Keratinocyte (primary cell): ENCODE measurements around the gene CLDN11. TPM values are rescaled to one million over a fixed set of nuclear protein-coding genes. Genes with fewer than 3 reads are reported as not detected.

Source experiments
- DNase-seq: peaks from one replicate; pipeline ENCODE4 v3.0.0-alpha.2; 2011; ENCODE audit warnings: low read depth, missing footprints, low spot score
- FAIRE-seq: peaks from 2 replicates; lab custom pipeline; 2011; peaks lifted over from hg19 to GRCh38; lab: Jason Lieb, UNC
- H2AFZ ChIP-seq: 2 replicates; pipeline ENCODE4 v1.6.0; 2012; ENCODE audit warnings: low read length, control low read depth, inconsistent platforms; ENCODE audit not compliant: control insufficient read depth
- H3K27ac ChIP-seq: 2 replicates; pipeline ENCODE4 v1.5.1; 2011; ENCODE audit warnings: low read length; ENCODE audit not compliant: control insufficient read depth, insufficient read depth
- H3K27me3 ChIP-seq: 3 replicates; pipeline ENCODE4 v1.6.0; 2011; ENCODE audit warnings: low read length; ENCODE audit not compliant: control insufficient read depth, insufficient read depth; ENCODE audit errors: extremely low read depth
- H3K36me3 ChIP-seq, 2 experiments: 2 replicates in 1 of 2; 3 replicates in 1 of 2; pipeline ENCODE4 v1.5.1; 2011; ENCODE audit warnings: low read length in 2 of 2, mild to moderate bottlenecking in 1 of 2; ENCODE audit not compliant: control insufficient read depth in 2 of 2, insufficient read depth in 2 of 2; ENCODE audit errors: extremely low read depth in 1 of 2
- H3K4me1 ChIP-seq: 3 replicates; pipeline ENCODE4 v1.5.1; 2011; ENCODE audit warnings: low read length; ENCODE audit not compliant: control insufficient read depth, insufficient read depth; ENCODE audit errors: extremely low read depth
- H3K4me2 ChIP-seq: 3 replicates; pipeline ENCODE4 v1.6.0; 2011; ENCODE audit warnings: low read depth, low read length; ENCODE audit not compliant: control insufficient read depth, insufficient read depth; ENCODE audit errors: extremely low read depth
- H3K4me3 ChIP-seq, 3 experiments: fragments of 200-600 bp in 1 of 3; sonication (generic) in 1 of 3; 2 replicates in 2 of 3; 3 replicates in 1 of 3; pipeline ENCODE4 v1.5.1; 2011 to 2016; ENCODE audit warnings: low read length in 3 of 3, mild to moderate bottlenecking in 3 of 3, control low read depth in 2 of 3, inconsistent platforms in 1 of 3, low read depth in 1 of 3, mixed read lengths in 1 of 3, mixed run types in 1 of 3, moderate library complexity in 1 of 3; ENCODE audit not compliant: control insufficient read depth in 2 of 3, insufficient read depth in 2 of 3; ENCODE audit errors: extremely low read depth in 1 of 3
- H3K79me2 ChIP-seq: 2 replicates; pipeline ENCODE4 v1.6.0; 2012; ENCODE audit warnings: low read length; ENCODE audit not compliant: control insufficient read depth, insufficient read depth
- H3K9ac ChIP-seq: 3 replicates; pipeline ENCODE4 v1.6.0; 2011; ENCODE audit warnings: low read length; ENCODE audit not compliant: control insufficient read depth, insufficient read depth; ENCODE audit errors: extremely low read depth
- H3K9me1 ChIP-seq: 3 replicates; pipeline ENCODE4 v1.6.0; 2011; ENCODE audit warnings: low read length; ENCODE audit not compliant: control insufficient read depth, insufficient read depth; ENCODE audit errors: extremely low read depth
- H3K9me3 ChIP-seq: 2 replicates; pipeline ENCODE4 v1.5.1; 2012; ENCODE audit warnings: low read depth, low read length; ENCODE audit not compliant: control insufficient read depth
- H4K20me1 ChIP-seq: 3 replicates; pipeline ENCODE4 v1.6.0; 2011; ENCODE audit warnings: low read length; ENCODE audit not compliant: control insufficient read depth, insufficient read depth; ENCODE audit errors: extremely low read depth
- EZH2 ChIP-seq: IDR thresholded peaks from one replicate; pipeline ENCODE4 v1.6.1; 2012; ENCODE audit warnings: inconsistent platforms, mild to moderate bottlenecking, low read length, moderate library complexity
- dilution Hi-C: fragments of 300-500 bp; cut with MboI; formaldehyde crosslinking; loops from one replicate; pipeline ENCODE4 v1.7.0; 2020; ENCODE audit warnings: low sequenced_read_pairs; ENCODE audit not compliant: extremely low pct_ligation_motif_present
- polyA plus RNA-seq, 5 experiments: library from polyadenylated mRNA; depleted of rRNA in 3 of 5; stranded (reverse) in 3 of 5; stranded (forward) in 1 of 5; unstranded in 1 of 5; fragments of >200 nt; gene quantifications; 1 replicate in 1 of 5; 2 replicates in 3 of 5; 3 replicates in 1 of 5; pipeline versions ENCODE4 v1.2.1 to v1.2.3, GENCODE V29; 2011 to 2012; ENCODE audit warnings: missing spikeins in 2 of 5, low read depth in 1 of 5, low replicate concordance in 1 of 5
- TF ChIP-seq, protein P1 (sequence below), 3 experiments: IDR thresholded peaks in 1 of 3; conservative IDR thresholded peaks in 1 of 3; optimal IDR thresholded peaks in 1 of 3; 2 replicates in 2 of 3; 3 replicates in 1 of 3; pipeline versions ENCODE3 to v1.5.1; 2011; ENCODE audit warnings: low read length in 3 of 3, mild to moderate bottlenecking in 3 of 3, moderate library complexity in 2 of 3, control low read depth in 1 of 3, inconsistent platforms in 1 of 3; ENCODE audit not compliant: insufficient read depth in 2 of 3; ENCODE audit errors: extremely low read depth in 1 of 3

CLDN11 gene
- polyA plus RNA-seq, 1 donor (not counting 4 experiments of a cell fraction or from before 2014, with no cell fraction given), result 0.12 TPM

DNA sequence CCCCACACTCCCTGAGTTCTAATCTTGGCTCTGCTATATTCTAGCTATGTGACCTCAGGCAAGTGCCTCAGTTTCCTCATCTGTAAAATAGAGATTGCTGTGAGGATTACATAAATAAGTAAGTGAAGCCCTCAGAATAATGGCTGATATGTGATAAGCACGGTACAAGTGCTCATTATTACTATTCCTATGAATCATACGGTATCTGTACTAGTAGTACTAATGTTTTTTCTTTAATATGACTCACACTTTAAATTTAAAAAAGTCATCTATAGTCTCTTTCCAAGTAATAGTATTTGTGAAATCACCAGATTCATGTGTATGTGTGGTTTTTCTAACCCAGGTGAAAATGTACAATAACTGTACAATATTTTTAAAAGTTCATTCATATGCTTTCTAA is 58.7 kb downstream of the CLDN11 start:
- no peak for TF ChIP-seq EZH2
- peaks cover 4% of the 10 kb centered on the region for H3K4me1 ChIP-seq
- FAIRE-seq (no peak), DNase-seq (no peak)
- no peaks in the 10 kb centered on the region for H3K9me3 ChIP-seq
- H3K27ac ChIP-seq, result no peak overlapping the region
- no peaks in the 10 kb centered on the region for H3K27me3 ChIP-seq
- no peaks in the 10 kb centered on the region for H3K36me3 ChIP-seq
- no peak overlapping the region for H3K4me2 ChIP-seq
- no peaks in the 10 kb centered on the region for H3K9me1 ChIP-seq
- dilution Hi-C loops, result no loop called here
- H4K20me1 ChIP-seq, result no peaks in the 10 kb centered on the region
- no peak overlapping the region for H2AFZ ChIP-seq
- H3K79me2 ChIP-seq, result no peaks in the 10 kb centered on the region
- H3K9ac ChIP-seq, result no peak overlapping the region
- no peak overlapping the region for H3K4me3 ChIP-seq

GRCh38 chr3:170480111-170480510 is 61.4 kb downstream of the CLDN11 start:
- Histone ChIP-seq H3K4me3 (no peak overlapping the region), H3K9me3 (no peaks in the 10 kb centered on the region), H3K4me2 (no peak overlapping the region), H2AFZ (no peak overlapping the region), H3K27ac (no peak overlapping the region), H4K20me1 (no peaks in the 10 kb centered on the region), H3K9me1 (no peaks in the 10 kb centered on the region), H3K36me3 (no peaks in the 10 kb centered on the region), H3K9ac (no peak overlapping the region), H3K27me3 (no peaks in the 10 kb centered on the region), H3K79me2 (no peaks in the 10 kb centered on the region), H3K4me1 (peaks cover 4% of the 10 kb centered on the region)
- TF ChIP-seq EZH2, result no peak
- TF ChIP-seq, protein P1, sequence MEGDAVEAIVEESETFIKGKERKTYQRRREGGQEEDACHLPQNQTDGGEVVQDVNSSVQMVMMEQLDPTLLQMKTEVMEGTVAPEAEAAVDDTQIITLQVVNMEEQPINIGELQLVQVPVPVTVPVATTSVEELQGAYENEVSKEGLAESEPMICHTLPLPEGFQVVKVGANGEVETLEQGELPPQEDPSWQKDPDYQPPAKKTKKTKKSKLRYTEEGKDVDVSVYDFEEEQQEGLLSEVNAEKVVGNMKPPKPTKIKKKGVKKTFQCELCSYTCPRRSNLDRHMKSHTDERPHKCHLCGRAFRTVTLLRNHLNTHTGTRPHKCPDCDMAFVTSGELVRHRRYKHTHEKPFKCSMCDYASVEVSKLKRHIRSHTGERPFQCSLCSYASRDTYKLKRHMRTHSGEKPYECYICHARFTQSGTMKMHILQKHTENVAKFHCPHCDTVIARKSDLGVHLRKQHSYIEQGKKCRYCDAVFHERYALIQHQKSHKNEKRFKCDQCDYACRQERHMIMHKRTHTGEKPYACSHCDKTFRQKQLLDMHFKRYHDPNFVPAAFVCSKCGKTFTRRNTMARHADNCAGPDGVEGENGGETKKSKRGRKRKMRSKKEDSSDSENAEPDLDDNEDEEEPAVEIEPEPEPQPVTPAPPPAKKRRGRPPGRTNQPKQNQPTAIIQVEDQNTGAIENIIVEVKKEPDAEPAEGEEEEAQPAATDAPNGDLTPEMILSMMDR (optimal IDR thresholded peaks at IDR 0.05 in 1 of 3, IDR thresholded peaks at IDR 0.05 in 1 of 3, conservative IDR thresholded peaks at IDR 0.05 in 1 of 3; ENCODE audit: extremely low read depth in 1 of 3, insufficient read depth in 2 of 3, low read length in 3 of 3), result no peak
- DNase-seq (no peak), FAIRE-seq (no peak)
- dilution Hi-C loops, result no loop called here

- H3K9ac ChIP-seq, result no peak overlapping the region
- no peak overlapping the region for H3K4me2 ChIP-seq
- DNase-seq (no peak), FAIRE-seq (no peak)
- no peaks in the 10 kb centered on the region for H3K36me3 ChIP-seq
- no peak overlapping the region for H2AFZ ChIP-seq
- no peaks in the 10 kb centered on the region for H3K9me3 ChIP-seq
- H3K4me3 ChIP-seq, result no peak overlapping the region
- H4K20me1 ChIP-seq, result no peaks in the 10 kb centered on the region
- H3K27ac ChIP-seq, result no peak overlapping the region
- no peaks in the 10 kb centered on the region for H3K27me3 ChIP-seq
- H3K4me1 ChIP-seq, result peaks cover 4% of the 10 kb centered on the region
- dilution Hi-C loops, result no loop called here
- H3K9me1 ChIP-seq, result no peaks in the 10 kb centered on the region
- no peaks in the 10 kb centered on the region for H3K79me2 ChIP-seq
- TF ChIP-seq, protein P1 (optimal IDR thresholded peaks at IDR 0.05 in 1 of 3, IDR thresholded peaks at IDR 0.05 in 1 of 3, conservative IDR thresholded peaks at IDR 0.05 in 1 of 3; ENCODE audit: extremely low read depth in 1 of 3, insufficient read depth in 2 of 3, low read length in 3 of 3), result no peak
- TF ChIP-seq EZH2, result no peak
Observed at GRCh38 chr3:170482199-170482598, 63.5 kb downstream of the CLDN11 start.
